Measurements from ENCODE around the gene CELSR3. TPM values are rescaled to one million over a fixed set of nuclear protein-coding genes. Genes with fewer than 3 reads are reported as not detected.

The CELSR3 gene
- total RNA-seq, 1 experiment from 2014 or later, result 7.7 TPM

DNA sequence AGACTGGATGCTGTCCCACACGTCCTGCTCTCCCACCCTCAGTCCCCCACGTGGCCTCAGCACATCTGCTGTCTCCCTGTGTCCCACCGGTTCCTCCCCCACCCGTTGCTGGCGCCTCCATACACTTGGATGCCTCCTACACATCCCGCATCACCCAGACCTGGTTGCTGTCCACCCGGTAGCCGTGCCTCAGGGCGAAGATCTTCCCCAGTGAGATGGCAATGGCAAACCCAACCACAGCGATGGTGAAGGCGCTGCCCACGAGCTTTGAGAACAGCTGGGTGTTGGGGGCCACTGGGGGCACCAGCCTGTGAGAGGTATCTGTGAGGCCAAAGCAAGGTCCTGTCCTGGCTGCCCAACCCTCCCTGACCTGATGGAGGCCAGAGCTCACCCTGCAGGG, 31.9 kb downstream of the CELSR3 start:
- no peaks in the 10 kb centered on the region for H3K27me3 ChIP-seq (ENCODE audit: control insufficient read depth, insufficient read depth, low read length)
- POLR2A ChIA-PET, result no interaction called here
- TF ChIP-seq TCF7L2 (IDR thresholded peaks at IDR 0.05; ENCODE audit: low read depth, low read length) (no peak), SIN3A (IDR thresholded peaks at IDR 0.05; ENCODE audit: borderline replicate concordance, insufficient read depth, low read depth, low read length) (no peak), POLR2AphosphoS5 (IDR thresholded peaks at IDR 0.05; ENCODE audit: low read depth, low read length) (no peak)
- TF ChIP-seq, protein P1, sequence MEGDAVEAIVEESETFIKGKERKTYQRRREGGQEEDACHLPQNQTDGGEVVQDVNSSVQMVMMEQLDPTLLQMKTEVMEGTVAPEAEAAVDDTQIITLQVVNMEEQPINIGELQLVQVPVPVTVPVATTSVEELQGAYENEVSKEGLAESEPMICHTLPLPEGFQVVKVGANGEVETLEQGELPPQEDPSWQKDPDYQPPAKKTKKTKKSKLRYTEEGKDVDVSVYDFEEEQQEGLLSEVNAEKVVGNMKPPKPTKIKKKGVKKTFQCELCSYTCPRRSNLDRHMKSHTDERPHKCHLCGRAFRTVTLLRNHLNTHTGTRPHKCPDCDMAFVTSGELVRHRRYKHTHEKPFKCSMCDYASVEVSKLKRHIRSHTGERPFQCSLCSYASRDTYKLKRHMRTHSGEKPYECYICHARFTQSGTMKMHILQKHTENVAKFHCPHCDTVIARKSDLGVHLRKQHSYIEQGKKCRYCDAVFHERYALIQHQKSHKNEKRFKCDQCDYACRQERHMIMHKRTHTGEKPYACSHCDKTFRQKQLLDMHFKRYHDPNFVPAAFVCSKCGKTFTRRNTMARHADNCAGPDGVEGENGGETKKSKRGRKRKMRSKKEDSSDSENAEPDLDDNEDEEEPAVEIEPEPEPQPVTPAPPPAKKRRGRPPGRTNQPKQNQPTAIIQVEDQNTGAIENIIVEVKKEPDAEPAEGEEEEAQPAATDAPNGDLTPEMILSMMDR (IDR thresholded peaks at IDR 0.05), result no peak
- TF ChIP-seq, protein P2, sequence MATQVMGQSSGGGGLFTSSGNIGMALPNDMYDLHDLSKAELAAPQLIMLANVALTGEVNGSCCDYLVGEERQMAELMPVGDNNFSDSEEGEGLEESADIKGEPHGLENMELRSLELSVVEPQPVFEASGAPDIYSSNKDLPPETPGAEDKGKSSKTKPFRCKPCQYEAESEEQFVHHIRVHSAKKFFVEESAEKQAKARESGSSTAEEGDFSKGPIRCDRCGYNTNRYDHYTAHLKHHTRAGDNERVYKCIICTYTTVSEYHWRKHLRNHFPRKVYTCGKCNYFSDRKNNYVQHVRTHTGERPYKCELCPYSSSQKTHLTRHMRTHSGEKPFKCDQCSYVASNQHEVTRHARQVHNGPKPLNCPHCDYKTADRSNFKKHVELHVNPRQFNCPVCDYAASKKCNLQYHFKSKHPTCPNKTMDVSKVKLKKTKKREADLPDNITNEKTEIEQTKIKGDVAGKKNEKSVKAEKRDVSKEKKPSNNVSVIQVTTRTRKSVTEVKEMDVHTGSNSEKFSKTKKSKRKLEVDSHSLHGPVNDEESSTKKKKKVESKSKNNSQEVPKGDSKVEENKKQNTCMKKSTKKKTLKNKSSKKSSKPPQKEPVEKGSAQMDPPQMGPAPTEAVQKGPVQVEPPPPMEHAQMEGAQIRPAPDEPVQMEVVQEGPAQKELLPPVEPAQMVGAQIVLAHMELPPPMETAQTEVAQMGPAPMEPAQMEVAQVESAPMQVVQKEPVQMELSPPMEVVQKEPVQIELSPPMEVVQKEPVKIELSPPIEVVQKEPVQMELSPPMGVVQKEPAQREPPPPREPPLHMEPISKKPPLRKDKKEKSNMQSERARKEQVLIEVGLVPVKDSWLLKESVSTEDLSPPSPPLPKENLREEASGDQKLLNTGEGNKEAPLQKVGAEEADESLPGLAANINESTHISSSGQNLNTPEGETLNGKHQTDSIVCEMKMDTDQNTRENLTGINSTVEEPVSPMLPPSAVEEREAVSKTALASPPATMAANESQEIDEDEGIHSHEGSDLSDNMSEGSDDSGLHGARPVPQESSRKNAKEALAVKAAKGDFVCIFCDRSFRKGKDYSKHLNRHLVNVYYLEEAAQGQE (IDR thresholded peaks at IDR 0.05; ENCODE audit: insufficient read depth in 1 of 2, low read depth in 2 of 2, low read length in 1 of 2), result no peak
- in situ Hi-C loops (cut with HindIII; ENCODE audit: low pct_unique_long_range_greater_than_20kb, low sequenced_read_pairs) (no loop called here), intact Hi-C loops (cut with micrococcal nuclease; ENCODE audit: unreplicated experiment) (no loop called here)
- no peak overlapping the region for H3K27ac ChIP-seq (ENCODE audit: low read length)
- ATAC-seq (no peak), DNase-seq (ENCODE audit: low read depth, low spot score) (no peak)
- H3K4me1 ChIP-seq (ENCODE audit: control insufficient read depth, insufficient read depth, low read length), result peaks cover 6% of the 10 kb centered on the region
- peaks cover 2% of the 10 kb centered on the region for H3K36me3 ChIP-seq (ENCODE audit: control insufficient read depth, insufficient read depth, low read length)
- BruUV-seq (replicated peaks), result no TSS peak
- H3K9me3 ChIP-seq (ENCODE audit: control insufficient read depth, insufficient read depth, low read depth, low read length), result no peaks in the 10 kb centered on the region
- H3K4me3 ChIP-seq (ENCODE audit: low read depth in 2 of 2, low read length in 2 of 2), result no peak overlapping the region
- CTCF ChIA-PET, result no interaction called here

DNA sequence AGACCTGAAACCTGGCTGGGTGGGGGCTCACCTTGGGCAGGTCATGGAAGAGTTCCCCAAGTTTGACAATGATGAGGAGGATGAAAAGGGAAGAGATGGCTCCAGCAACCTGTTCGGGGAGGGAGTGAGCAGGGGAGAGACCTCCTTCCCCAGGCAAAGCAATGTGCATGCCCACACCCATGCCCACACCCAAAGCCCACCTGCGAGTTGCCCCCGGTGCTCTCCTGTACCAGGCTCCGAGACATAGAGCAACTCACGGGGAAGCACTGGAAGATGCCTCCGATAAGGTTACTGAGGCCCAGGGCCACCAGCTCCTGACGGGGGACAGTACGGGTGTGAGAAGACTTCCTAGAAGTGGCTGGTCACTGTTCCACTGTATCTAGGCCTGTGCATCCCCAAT, 32.3 kb downstream of the CELSR3 start:
- Histone ChIP-seq H3K4me3 (ENCODE audit: low read depth in 2 of 2, low read length in 2 of 2) (no peak overlapping the region), H3K9me3 (ENCODE audit: control insufficient read depth, insufficient read depth, low read depth, low read length) (no peaks in the 10 kb centered on the region), H3K27ac (ENCODE audit: low read length) (no peak overlapping the region), H3K4me1 (ENCODE audit: control insufficient read depth, insufficient read depth, low read length) (peaks cover 6% of the 10 kb centered on the region), H3K27me3 (ENCODE audit: control insufficient read depth, insufficient read depth, low read length) (no peaks in the 10 kb centered on the region), H3K36me3 (ENCODE audit: control insufficient read depth, insufficient read depth, low read length) (peaks cover 2% of the 10 kb centered on the region)
- in situ Hi-C loops (cut with HindIII; ENCODE audit: low pct_unique_long_range_greater_than_20kb, low sequenced_read_pairs), result no loop called here
- CTCF ChIA-PET, result no interaction called here
- ATAC-seq (no peak), DNase-seq (ENCODE audit: low read depth, low spot score) (no peak)
- POLR2A ChIA-PET, result no interaction called here
- intact Hi-C loops (cut with micrococcal nuclease; ENCODE audit: unreplicated experiment), result no loop called here
- TF ChIP-seq, protein P2 (IDR thresholded peaks at IDR 0.05; ENCODE audit: insufficient read depth in 1 of 2, low read depth in 2 of 2, low read length in 1 of 2), result no peak
- TF ChIP-seq, protein P1 (IDR thresholded peaks at IDR 0.05), result no peak
- TF ChIP-seq TCF7L2 (IDR thresholded peaks at IDR 0.05; ENCODE audit: low read depth, low read length), result no peak
- no peak for TF ChIP-seq SIN3A (IDR thresholded peaks at IDR 0.05; ENCODE audit: borderline replicate concordance, insufficient read depth, low read depth, low read length)
- no peak for TF ChIP-seq POLR2AphosphoS5 (IDR thresholded peaks at IDR 0.05; ENCODE audit: low read depth, low read length)
- BruUV-seq (replicated peaks), result no TSS peak
